MCF 10A (cell line): ENCODE results near the gene NES. TPM values are rescaled to one million over a fixed set of nuclear protein-coding genes. Genes with fewer than 3 reads are reported as not detected.

Experiments used
- BruUV-seq: library from RNA; stranded (reverse); fragments of 400-500 nt; replicated peaks from 2 replicates; lab custom pipeline; 2021; lab: Mats Ljungman, UMichigan
- CTCF ChIA-PET: fragments of 300-600 bp; sonication (Branson Sonifier 250); formaldehyde crosslinking; extraction: SDS; loops from one replicate; lab custom pipeline; 2021; ENCODE audit warnings: antibody characterized with exemption, inconsistent platforms; lab: Yijun Ruan, JAX
- POLR2A ChIA-PET: fragments of 300-600, 350-650 bp; sonication (Branson Sonifier 250); formaldehyde crosslinking; extraction: SDS; loops from one replicate; lab custom pipeline; 2020; ENCODE audit warnings: antibody characterized with exemption, inconsistent platforms; lab: Yijun Ruan, JAX
- DNase-seq: peaks from one replicate; pipeline ENCODE4 v3.0.0-alpha.2; 2018; ENCODE audit not compliant: unreplicated experiment
- H3K27ac Mint-ChIP-seq: one replicate; pipeline ENCODE4 v1.8.0; 2022; ENCODE audit warnings: mild to moderate bottlenecking, low read depth, mixed read lengths; ENCODE audit not compliant: unreplicated experiment
- H3K27me3 Mint-ChIP-seq: one replicate; pipeline ENCODE4 v1.8.0; 2022; ENCODE audit warnings: mixed read lengths; ENCODE audit not compliant: insufficient read depth, unreplicated experiment
- H3K36me3 Mint-ChIP-seq: one replicate; pipeline ENCODE4 v1.8.0; 2022; ENCODE audit warnings: mild to moderate bottlenecking, moderate library complexity, mixed read lengths; ENCODE audit not compliant: insufficient read depth, unreplicated experiment
- H3K4me1 Mint-ChIP-seq: one replicate; pipeline ENCODE4 v1.8.0; 2022; ENCODE audit warnings: mixed read lengths; ENCODE audit not compliant: insufficient read depth, unreplicated experiment
- H3K4me3 Mint-ChIP-seq: one replicate; pipeline ENCODE4 v1.8.0; 2022; ENCODE audit warnings: mild to moderate bottlenecking, moderate library complexity, mixed read lengths; ENCODE audit not compliant: unreplicated experiment
- H3K9me3 Mint-ChIP-seq: one replicate; pipeline ENCODE4 v1.8.0; 2022; ENCODE audit warnings: mixed read lengths; ENCODE audit not compliant: unreplicated experiment
- CTCF ChIP-seq: fragments of 200-600 bp; IDR thresholded peaks from one replicate; pipeline ENCODE4 v1.8.0; 2022; ENCODE audit warnings: antibody characterized with exemption, mild to moderate bottlenecking; ENCODE audit not compliant: unreplicated experiment
- intact Hi-C: fragments of 100-400 bp; cut with micrococcal nuclease; formaldehyde crosslinking; loops from 2 replicates; pipeline ENCODE4 v1.14.1; 2022
- total RNA-seq: library from RNA; stranded (reverse); gene quantifications from 2 replicates; pipeline ENCODE4 v1.2.3, GENCODE V29; 2022

Gene NES
- total RNA-seq, 1 experiment from 2014 or later, result not detected

- BruUV-seq, result no TSS peak
Measured at GRCh38 chr1:156696755-156697154, 19.5 kb upstream of the NES start.

GRCh38 chr1:156694690-156694962 lies 17.4 kb upstream of the NES start:
- ChIA-PET POLR2A (interaction anchor here (0.6 to 2.1 kb wide), 2 partner anchors 34 to 42 kb away, joined by 5 to 6 read pairs; partner anchors contain the start of genes ISG20L2 and METTL25B), CTCF (interaction anchor here (0.6 to 47.2 kb wide), 4 partner anchors 1 to 67 kb away, joined by 3 to 2415 read pairs (median 1216); partner anchors contain the start of genes CRABP2, ISG20L2, METTL25B and NES)
- intact Hi-C loops, result no loop called here
- peaks cover 3% of the 10 kb centered on the region for H3K36me3 Mint-ChIP-seq
- no peak overlapping the region for H3K4me3 Mint-ChIP-seq
- H3K27ac Mint-ChIP-seq, result no peak overlapping the region
- H3K27me3 Mint-ChIP-seq, result peaks cover 46% of the 10 kb centered on the region
- H3K4me1 Mint-ChIP-seq, result peaks cover 22% of the 10 kb centered on the region
- no TSS peak for BruUV-seq
- no peaks in the 10 kb centered on the region for H3K9me3 Mint-ChIP-seq
- no peak for TF ChIP-seq CTCF
- no peak for DNase-seq

More at GRCh38 chr1:156696755-156697154, 19.5 kb upstream of the NES start:
- CTCF ChIA-PET, result interaction anchor here (0.5 to 47.2 kb wide), 6 partner anchors 1 to 1314 kb away, joined by 3 to 2415 read pairs (median 4); partner anchors contain the start of genes CRABP2, ISG20L2, METTL25B and NES
- Mint-ChIP-seq H3K27me3 (peaks cover 36% of the 10 kb centered on the region), H3K4me1 (peaks cover 24% of the 10 kb centered on the region), H3K4me3 (no peak overlapping the region), H3K27ac (no peak overlapping the region), H3K9me3 (no peaks in the 10 kb centered on the region), H3K36me3 (peaks cover 6% of the 10 kb centered on the region)
- POLR2A ChIA-PET, result no interaction called here
- no peak for TF ChIP-seq CTCF
- DNase-seq, result no peak
- intact Hi-C loops, result no loop called here

GRCh38 chr1:156693848-156694689 lies 16.9 kb upstream of the NES start:
- Mint-ChIP-seq H3K27ac (peak overlapping the region; percentile 50), H3K36me3 (no peaks in the 10 kb centered on the region), H3K4me3 (no peak overlapping the region), H3K9me3 (no peaks in the 10 kb centered on the region), H3K4me1 (peaks cover 26% of the 10 kb centered on the region), H3K27me3 (peaks cover 51% of the 10 kb centered on the region)
- ChIA-PET CTCF (interaction anchor here (0.5 to 47.2 kb wide), 7 partner anchors 1 to 166 kb away, joined by 3 to 2415 read pairs (median 3); partner anchors contain the start of genes CRABP2, ISG20L2, METTL25B and NES), POLR2A (interaction anchor here (0.6 to 2.1 kb wide), 4 partner anchors 34 to 192 kb away, joined by 3 to 6 read pairs (median 4); partner anchors contain the start of genes ISG20L2 and METTL25B)
- intact Hi-C loops, result no loop called here
- DNase-seq, result no peak
- no TSS peak for BruUV-seq
- no peak for TF ChIP-seq CTCF
